ENCODE data around the gene PTGDS. TPM values are rescaled to one million over a fixed set of nuclear protein-coding genes. Genes with fewer than 3 reads are reported as not detected.

Gene PTGDS
- total RNA-seq, 1 donor from 2014 or later, result 5.0 TPM

DNA sequence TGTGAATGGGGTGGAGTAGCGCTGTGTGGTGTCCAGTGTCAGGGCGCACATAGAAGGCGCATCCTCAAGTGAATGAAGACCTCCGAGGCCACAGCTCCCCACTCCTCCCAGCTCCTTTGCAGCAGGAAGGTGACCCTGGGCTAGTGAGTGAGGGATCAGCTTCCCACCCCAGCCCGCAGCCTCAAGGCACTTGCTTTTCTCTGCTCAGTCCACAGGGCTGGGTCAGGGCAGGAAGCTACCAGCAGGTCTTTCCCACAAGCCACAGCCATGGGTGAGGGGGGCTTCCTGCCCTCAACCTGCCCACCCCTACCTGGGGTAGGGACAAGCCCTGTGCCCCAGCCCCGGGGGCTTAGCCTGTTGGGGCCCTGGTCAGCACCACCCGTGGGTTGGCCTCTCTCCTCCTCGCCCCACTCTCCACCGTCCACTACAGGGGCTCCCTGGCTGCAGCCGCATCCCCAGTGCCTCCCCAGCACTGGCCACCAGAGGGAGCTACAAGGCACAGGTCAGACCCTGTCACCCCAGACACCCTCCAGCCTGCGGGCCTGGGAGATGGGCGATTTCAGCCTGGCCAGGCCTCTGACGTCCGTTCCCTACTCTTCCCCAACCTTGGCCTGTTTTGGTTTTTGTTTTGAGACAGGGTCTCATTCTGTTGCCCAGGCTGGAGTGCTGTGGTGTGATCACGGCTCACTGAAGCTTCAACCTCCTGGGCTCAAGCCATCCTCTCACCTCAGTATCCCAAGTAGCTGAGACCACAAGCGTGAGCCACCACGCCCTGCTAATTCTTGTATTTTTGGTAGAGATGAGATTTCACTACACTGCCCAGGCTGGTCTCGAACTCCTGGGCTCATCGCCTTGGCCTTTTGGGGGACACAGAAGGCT is 52.0 kb downstream of the PTGDS start:
- Histone ChIP-seq H3K27ac (ENCODE audit: low read depth, low read length) (no peak overlapping the region), H3K9ac (ENCODE audit: low read length) (no peak overlapping the region), H3K36me3 (ENCODE audit: insufficient read depth, low read length) (no peaks in the 10 kb centered on the region), H4K20me1 (ENCODE audit: insufficient read depth, low read length) (peaks cover 25% of the 10 kb centered on the region), H3K27me3 (ENCODE audit: insufficient read depth, low read length) (no peaks in the 10 kb centered on the region), H3K4me1 (ENCODE audit: insufficient read depth, low read length) (peaks cover 15% of the 10 kb centered on the region), H3K4me2 (ENCODE audit: low read length) (peak overlapping the region; percentile 90), H3K79me2 (ENCODE audit: insufficient read depth, low read length) (no peaks in the 10 kb centered on the region), H3K4me3 (ENCODE audit: insufficient read depth, low read depth, low read length) (peak overlapping the region; percentile 50), H2AFZ (ENCODE audit: low read depth, low read length) (no peak overlapping the region), H3K9me3 (ENCODE audit: insufficient read depth, low read depth, low read length) (no peaks in the 10 kb centered on the region)
- Mint-ChIP-seq H3K27ac (ENCODE audit: unreplicated experiment) (no peak overlapping the region), H3K4me1 (ENCODE audit: low read depth, unreplicated experiment) (no peaks in the 10 kb centered on the region), H3K27me3 (ENCODE audit: low read depth, unreplicated experiment) (peaks cover 6% of the 10 kb centered on the region), H3K9me3 (ENCODE audit: unreplicated experiment) (no peaks in the 10 kb centered on the region), H3K36me3 (ENCODE audit: low read depth, unreplicated experiment) (no peaks in the 10 kb centered on the region), H3K4me3 (ENCODE audit: unreplicated experiment) (peak overlapping the region; percentile 73)
- DNase-seq (ENCODE audit: low read depth), result no peak
- TF ChIP-seq EZH2 (IDR thresholded peaks at IDR 0.05; ENCODE audit: insufficient read depth, low read length), result no peak
- TF ChIP-seq, protein P1, sequence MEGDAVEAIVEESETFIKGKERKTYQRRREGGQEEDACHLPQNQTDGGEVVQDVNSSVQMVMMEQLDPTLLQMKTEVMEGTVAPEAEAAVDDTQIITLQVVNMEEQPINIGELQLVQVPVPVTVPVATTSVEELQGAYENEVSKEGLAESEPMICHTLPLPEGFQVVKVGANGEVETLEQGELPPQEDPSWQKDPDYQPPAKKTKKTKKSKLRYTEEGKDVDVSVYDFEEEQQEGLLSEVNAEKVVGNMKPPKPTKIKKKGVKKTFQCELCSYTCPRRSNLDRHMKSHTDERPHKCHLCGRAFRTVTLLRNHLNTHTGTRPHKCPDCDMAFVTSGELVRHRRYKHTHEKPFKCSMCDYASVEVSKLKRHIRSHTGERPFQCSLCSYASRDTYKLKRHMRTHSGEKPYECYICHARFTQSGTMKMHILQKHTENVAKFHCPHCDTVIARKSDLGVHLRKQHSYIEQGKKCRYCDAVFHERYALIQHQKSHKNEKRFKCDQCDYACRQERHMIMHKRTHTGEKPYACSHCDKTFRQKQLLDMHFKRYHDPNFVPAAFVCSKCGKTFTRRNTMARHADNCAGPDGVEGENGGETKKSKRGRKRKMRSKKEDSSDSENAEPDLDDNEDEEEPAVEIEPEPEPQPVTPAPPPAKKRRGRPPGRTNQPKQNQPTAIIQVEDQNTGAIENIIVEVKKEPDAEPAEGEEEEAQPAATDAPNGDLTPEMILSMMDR (IDR thresholded peaks at IDR 0.05; ENCODE audit: insufficient read depth, low read depth, low read length), result peak; percentile 65
- FAIRE-seq, result no peak

DNA sequence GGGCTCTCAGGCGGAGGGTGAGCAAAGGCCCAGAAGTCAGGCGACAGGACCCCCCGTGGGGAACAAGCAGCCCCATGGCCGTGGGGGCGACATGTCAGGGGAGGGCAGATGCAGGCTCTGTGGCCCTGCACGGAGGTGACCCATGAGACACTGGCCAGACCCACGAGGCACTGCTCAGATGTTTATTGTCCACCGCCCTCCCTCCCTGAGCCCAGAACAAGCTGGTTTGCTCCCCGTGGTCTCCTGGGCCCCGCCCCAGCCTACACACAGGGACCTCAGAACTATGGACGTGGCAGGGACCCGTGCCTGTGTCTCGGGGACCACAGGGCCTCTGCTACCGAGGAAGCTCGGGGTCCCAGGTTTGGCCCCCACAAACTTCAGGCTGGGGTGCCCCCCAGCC is 52.7 kb downstream of the PTGDS start:
- FAIRE-seq, result no peak
- Histone ChIP-seq H3K4me2 (ENCODE audit: low read length) (no peak overlapping the region), H3K27ac (ENCODE audit: low read depth, low read length) (no peak overlapping the region), H2AFZ (ENCODE audit: low read depth, low read length) (no peak overlapping the region), H3K9ac (ENCODE audit: low read length) (no peak overlapping the region), H3K79me2 (ENCODE audit: insufficient read depth, low read length) (no peaks in the 10 kb centered on the region), H4K20me1 (ENCODE audit: insufficient read depth, low read length) (peaks cover 25% of the 10 kb centered on the region), H3K36me3 (ENCODE audit: insufficient read depth, low read length) (no peaks in the 10 kb centered on the region), H3K27me3 (ENCODE audit: insufficient read depth, low read length) (no peaks in the 10 kb centered on the region), H3K4me1 (ENCODE audit: insufficient read depth, low read length) (peaks cover 15% of the 10 kb centered on the region), H3K4me3 (ENCODE audit: insufficient read depth, low read depth, low read length) (no peak overlapping the region), H3K9me3 (ENCODE audit: insufficient read depth, low read depth, low read length) (no peaks in the 10 kb centered on the region)
- DNase-seq (ENCODE audit: low read depth), result no peak
- no peaks in the 10 kb centered on the region for H3K9me3 Mint-ChIP-seq (ENCODE audit: unreplicated experiment)
- no peaks in the 10 kb centered on the region for H3K36me3 Mint-ChIP-seq (ENCODE audit: low read depth, unreplicated experiment)
- no peak for TF ChIP-seq EZH2 (IDR thresholded peaks at IDR 0.05; ENCODE audit: insufficient read depth, low read length)
- TF ChIP-seq, protein P1 (IDR thresholded peaks at IDR 0.05; ENCODE audit: insufficient read depth, low read depth, low read length), result no peak
- H3K4me1 Mint-ChIP-seq (ENCODE audit: low read depth, unreplicated experiment), result no peaks in the 10 kb centered on the region
- no peak overlapping the region for H3K27ac Mint-ChIP-seq (ENCODE audit: unreplicated experiment)
- H3K4me3 Mint-ChIP-seq (ENCODE audit: unreplicated experiment), result no peak overlapping the region
- peaks cover 6% of the 10 kb centered on the region for H3K27me3 Mint-ChIP-seq (ENCODE audit: low read depth, unreplicated experiment)
